Activated gamma-delta T cell treated with Interleukin-2 at 50 U/mL for 16 hours (primary cell): ENCODE measurements around the gene HDAC7.
A peak's percentile ranks its signal among the peaks of the same experiment; 100 is the strongest.

ENCODE experiments used
- DNase-seq: peaks from one replicate; pipeline ENCODE4 v3.0.0-alpha.2; 2020

HDAC7 gene

DNA sequence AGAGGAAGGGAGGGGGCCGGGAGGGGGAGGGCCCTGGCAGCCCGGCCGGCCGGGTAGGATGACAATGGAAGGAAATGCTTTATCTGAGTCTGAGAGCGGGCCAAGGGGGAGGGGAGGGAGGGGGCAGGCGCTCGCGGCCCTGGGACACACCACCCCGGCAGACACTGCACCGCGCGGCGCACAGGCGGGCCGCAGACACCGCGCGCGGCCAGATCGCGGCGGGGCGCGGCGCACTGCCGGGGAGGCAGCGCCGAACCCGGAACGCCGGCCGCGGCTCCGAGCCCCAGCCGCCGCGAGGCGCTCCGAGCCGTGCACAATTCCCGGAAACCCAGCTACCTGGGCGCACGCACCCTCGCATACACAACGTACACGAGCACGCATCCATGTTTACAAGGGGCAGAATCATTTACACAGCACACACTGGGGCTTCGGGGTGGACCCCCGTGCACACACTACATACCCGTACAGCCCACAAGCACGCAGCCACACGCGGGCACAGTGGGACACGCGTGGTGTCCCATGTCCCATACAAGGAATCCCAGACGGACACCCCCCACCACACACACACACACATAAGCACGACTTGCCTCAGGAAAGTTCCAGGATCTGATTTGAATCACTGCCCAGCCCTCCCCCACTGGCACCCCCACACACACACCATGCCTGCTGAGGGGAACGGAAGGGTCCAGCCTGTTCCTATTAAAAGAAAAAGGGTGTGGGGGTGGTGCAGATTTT, at the start of gene HDAC7:
TSS of gene HDAC7 (minus strand) at position 8 of the 735 bp plus-strand sequence. CDS start 118 bp downstream, outside the sequence.
- DNase-seq = peak; percentile 70

GRCh38 chr12:47868552-47869031, 48.9 kb upstream of the HDAC7 start:
- no peak for DNase-seq

DNA sequence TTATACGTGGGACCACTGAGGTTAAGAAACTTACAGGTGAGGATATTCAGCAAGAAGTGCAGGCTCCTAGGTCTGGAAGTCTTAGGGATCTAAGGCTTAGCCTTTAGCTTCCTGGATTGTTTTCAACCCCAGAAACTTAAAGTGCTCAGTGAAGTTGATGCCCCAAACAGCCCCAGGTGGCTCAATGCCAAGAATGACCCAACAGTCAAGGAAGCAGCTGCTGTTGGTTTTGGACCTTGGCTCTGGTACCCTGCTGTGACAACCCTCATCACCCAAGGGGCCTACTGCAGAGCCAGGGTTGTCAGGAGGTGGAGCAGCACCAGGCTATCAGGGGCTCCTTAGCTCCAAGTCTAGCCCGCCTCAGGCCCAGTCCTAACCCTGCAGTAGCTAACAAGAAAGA, 48.3 kb upstream of the HDAC7 start:
- no peak for DNase-seq

DNA sequence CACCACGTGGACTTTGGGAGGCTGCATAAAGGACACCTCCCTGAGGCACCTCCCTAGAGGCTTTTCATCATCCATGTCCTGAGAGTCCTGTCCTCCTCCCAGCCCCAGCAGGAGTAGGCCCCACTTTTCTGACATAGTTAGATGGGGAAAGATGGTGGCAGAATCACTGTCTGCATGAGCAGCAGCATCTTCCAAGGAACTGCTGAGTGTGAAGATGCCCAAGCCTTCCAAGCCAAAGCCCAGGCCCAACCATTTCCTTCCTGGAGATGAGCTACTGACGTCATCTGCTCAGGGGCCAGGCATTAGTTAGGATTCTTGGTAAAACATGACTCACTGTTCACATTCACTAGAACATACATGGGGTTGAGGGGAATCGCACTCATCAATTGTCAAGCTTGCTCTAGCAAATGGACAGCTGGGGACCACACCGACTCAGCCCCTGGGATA, 47.8 kb upstream of the HDAC7 start:
- no peak for DNase-seq

GRCh38 chr12:47864646-47865235, 45.0 kb upstream of the HDAC7 start:
- no peak for DNase-seq

DNA sequence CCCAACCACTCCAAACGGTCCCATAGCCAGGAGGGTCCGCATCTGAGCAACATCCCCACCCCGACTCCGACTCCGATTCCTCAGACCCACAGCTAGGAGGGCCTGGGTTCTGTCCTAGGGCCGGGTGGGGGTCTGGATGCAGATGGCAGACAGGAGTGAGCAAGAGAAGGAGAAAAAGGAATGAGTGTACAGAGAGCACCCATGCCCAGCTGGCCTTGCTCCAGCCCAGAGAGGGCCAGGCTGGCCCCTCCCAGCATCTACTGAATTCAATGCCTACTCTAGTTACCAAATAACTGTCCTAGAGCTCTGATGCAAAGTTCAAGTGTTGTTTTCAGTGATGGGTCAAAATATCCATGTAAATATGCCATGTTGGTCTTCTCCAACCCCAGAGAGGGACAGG, 44.3 kb upstream of the HDAC7 start:
- no peak for DNase-seq

- no peak for DNase-seq
These were observed 43.8 kb upstream of the HDAC7 start for GRCh38 chr12:47863467-47863866.

- no peak for DNase-seq
These were observed 43.2 kb upstream of the HDAC7 start for GRCh38 chr12:47862881-47863280.

DNA sequence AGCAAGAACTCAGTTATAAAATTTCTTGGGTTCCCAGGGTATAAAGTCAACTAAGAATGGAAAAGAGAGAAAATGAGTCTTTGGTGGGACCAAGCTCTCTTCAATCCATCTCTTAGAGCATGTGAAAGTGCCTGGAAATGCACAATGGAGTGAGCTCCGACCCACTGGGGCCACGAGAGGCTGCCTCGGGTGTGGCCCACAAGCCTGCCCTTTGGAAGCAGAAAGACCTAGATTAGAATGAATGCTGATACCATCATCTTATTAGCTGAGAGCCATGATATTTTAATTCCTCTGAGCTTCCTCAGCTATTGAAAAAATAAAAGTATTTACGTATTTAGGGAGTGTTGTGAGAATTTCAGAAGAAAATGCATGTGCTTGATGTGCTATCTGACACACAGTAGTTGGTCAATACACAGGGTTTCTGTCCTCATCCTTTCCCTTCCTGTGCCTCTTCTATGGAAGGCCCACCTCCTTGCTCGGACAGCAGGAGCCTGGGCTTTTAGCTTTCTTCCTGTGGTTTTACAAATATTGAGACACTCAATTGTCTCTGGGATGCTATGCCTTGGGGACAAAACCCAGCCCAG, 42.6 kb upstream of the HDAC7 start:
- DNase-seq = no peak

GRCh38 chr12:47860873-47861272, 41.2 kb upstream of the HDAC7 start:
- DNase-seq = no peak

DNA sequence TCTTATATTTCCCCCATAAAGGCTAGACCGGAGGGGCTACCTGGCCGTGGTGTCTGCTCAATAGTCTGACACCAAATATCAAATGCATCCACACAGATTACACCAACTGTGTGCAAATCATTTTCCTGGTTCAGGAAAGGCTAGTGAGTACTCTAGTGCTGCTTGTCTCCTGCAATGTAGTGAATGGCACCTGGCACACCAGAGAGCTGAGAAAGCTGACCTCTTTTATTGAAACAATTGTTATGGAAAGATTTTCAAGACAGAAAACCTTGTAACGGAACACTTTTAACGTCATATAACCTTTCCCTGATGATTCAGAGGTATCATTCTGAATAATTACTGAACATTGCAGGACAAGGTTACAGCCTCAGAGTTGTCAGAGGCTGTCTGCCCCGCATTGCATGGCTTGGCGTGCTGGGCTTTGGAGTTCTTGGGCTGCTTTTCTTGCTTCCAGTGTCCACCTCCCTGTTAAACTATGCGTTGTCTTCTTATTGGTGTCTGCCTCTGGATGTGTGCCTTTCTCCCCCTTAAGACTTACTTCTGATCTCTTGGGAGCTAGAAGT, 40.7 kb upstream of the HDAC7 start:
- DNase-seq = no peak

- no peak for DNase-seq
These were observed 39.0 kb upstream of the HDAC7 start for GRCh38 chr12:47858511-47859266.

DNA sequence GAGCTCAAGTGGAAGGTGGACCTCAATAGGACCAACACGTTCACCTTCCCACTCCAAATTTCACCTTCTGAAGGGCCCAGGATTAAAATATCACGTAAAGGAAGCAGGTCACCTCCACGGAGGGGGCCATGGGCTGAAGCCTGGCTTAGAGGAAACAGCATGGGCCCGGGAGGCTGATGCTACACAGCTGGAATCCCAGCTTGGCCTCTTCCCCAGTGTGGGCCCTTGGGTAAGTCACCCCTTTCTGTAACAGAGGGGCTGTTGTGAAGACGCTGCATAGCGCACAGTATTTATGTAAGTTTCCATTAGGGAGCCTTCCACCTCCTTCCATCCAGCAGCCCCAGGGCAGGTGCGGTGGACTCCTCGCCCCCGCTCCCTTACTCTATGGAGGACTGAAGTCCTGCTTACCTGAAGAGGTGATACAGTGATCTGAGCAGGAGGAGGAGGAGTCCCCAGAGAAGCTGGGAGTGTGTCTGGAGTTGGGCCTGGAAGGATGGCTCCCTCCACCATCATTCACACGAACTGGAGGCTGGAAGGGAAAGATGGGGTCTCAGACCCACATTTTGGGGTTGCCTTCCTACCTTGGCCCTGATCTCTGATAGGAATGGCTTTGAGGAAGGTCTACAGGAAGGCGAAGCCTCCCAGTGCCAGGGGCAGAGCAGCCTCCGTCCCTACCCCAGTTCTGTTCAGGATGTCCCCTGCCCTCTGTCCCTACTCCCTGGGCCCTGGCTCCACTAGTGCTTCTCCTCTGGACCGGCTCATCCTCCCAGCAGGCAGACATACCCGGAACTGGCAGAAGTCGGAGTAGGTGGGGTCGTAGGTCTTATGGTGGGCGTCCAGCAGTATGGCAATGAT, 37.2 kb upstream of the HDAC7 start:
- no peak for DNase-seq

- no peak for DNase-seq
These were observed 36.4 kb upstream of the HDAC7 start for GRCh38 chr12:47856094-47856493.

- DNase-seq = no peak
These were observed 35.8 kb upstream of the HDAC7 start for GRCh38 chr12:47855502-47855901.

GRCh38 chr12:47854531-47854930, 34.8 kb upstream of the HDAC7 start:
- no peak for DNase-seq

GRCh38 chr12:47852096-47852571, 32.4 kb upstream of the HDAC7 start:
- no peak for DNase-seq

DNA sequence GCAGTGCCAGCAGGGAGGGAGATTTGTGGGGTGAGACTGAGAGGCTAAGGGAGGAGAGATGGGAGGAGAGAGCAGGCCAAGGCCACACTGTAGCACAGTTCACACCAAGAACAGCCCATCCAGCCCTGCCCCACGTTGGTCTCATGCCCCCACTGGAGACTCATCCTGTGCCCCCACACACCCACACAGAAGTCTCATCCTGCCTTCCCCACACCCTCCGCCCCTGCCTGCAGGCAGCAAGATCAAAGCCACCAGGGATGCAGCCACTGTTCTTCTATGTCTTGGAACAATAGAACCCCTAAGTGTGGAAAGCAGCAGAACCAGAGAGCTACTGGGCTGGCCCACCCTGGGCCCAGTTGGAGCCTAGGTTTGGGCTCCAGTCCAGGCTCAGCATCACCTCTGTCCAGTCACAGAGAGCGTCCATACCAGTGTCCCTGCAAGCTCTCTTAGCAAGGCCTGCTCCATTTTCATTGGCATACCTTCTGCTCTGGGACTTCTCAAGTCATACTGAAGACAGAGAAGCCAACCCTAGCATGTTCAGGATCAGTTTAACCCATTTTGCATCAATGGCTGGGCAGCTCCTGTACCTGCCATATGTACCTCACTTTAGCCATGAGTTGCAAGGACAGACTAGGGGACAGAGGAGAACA, 31.7 kb upstream of the HDAC7 start:
- no peak for DNase-seq

GRCh38 chr12:47850153-47851084, 30.7 kb upstream of the HDAC7 start:
- no peak for DNase-seq

- no peak for DNase-seq
These were observed 29.6 kb upstream of the HDAC7 start for GRCh38 chr12:47849261-47849660.
